KMS-11 (cell line): Measurements from ENCODE around the gene CLDN34.

Experiments
- H2AFZ ChIP-seq: fragments of 200-600 bp; sonication (generic); 2 replicates; pipeline ENCODE4 v1.6.1; 2016; ENCODE audit warnings: antibody characterized with exemption, mixed run types, low read depth
- H3K27ac ChIP-seq: fragments of 200-600 bp; sonication (generic); 2 replicates; pipeline ENCODE4 v1.6.1; 2016; ENCODE audit warnings: mild to moderate bottlenecking, mixed run types
- H3K27me3 ChIP-seq: fragments of 200-600 bp; sonication (generic); 2 replicates; pipeline ENCODE4 v1.6.1; 2017; ENCODE audit warnings: mild to moderate bottlenecking, low read depth, mixed run types, moderate library complexity; ENCODE audit not compliant: insufficient read depth
- H3K36me3 ChIP-seq: fragments of 200-600 bp; sonication (generic); 2 replicates; pipeline ENCODE4 v1.6.1; 2017; ENCODE audit warnings: mild to moderate bottlenecking, mixed run types; ENCODE audit not compliant: insufficient read depth
- H3K4me1 ChIP-seq: fragments of 200-600 bp; sonication (generic); 2 replicates; pipeline ENCODE4 v1.6.1; 2016; ENCODE audit warnings: mild to moderate bottlenecking, low read depth, mixed run types; ENCODE audit not compliant: poor library complexity, severe bottlenecking
- H3K4me2 ChIP-seq: fragments of 200-600 bp; sonication (generic); 2 replicates; pipeline ENCODE4 v1.7.0; 2016; ENCODE audit warnings: mild to moderate bottlenecking, mixed run types
- H3K4me3 ChIP-seq: fragments of 200-600 bp; sonication (generic); IDR thresholded peaks from 2 replicates; pipeline ENCODE4 v1.6.1; 2017; ENCODE audit warnings: low read depth, low read length, mixed read lengths; ENCODE audit not compliant: insufficient read depth
- H3K79me2 ChIP-seq: fragments of 200-600 bp; sonication (generic); 2 replicates; pipeline ENCODE4 v1.6.1; 2016; ENCODE audit warnings: low read depth, mixed run types; ENCODE audit not compliant: insufficient read depth
- H3K9ac ChIP-seq: fragments of 200-600 bp; sonication (generic); 2 replicates; pipeline ENCODE4 v1.6.1; 2016; ENCODE audit warnings: mild to moderate bottlenecking, mixed run types
- H4K20me1 ChIP-seq: fragments of 200-600 bp; sonication (generic); 2 replicates; pipeline ENCODE4 v1.6.1; 2016; ENCODE audit warnings: mild to moderate bottlenecking, mixed run types; ENCODE audit not compliant: insufficient read depth
- TF ChIP-seq, protein P1 (sequence below): fragments of 200-600 bp; sonication (generic); conservative IDR thresholded peaks from 2 replicates; pipeline ENCODE4 v1.6.1; 2017; ENCODE audit warnings: low read depth, mild to moderate bottlenecking, antibody characterized with exemption, low read length, moderate library complexity, mixed read lengths

Gene CLDN34, protein sequence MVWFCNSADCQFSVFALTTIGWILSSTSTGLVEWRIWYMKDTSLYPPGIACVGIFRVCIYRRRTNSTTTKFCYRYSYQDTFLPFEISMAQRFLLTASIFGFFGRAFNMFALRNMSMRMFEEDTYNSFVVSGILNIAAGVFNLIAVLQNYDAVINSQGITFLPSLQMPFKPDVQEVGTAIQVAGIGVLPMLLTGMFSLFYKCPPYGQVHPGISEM

DNA sequence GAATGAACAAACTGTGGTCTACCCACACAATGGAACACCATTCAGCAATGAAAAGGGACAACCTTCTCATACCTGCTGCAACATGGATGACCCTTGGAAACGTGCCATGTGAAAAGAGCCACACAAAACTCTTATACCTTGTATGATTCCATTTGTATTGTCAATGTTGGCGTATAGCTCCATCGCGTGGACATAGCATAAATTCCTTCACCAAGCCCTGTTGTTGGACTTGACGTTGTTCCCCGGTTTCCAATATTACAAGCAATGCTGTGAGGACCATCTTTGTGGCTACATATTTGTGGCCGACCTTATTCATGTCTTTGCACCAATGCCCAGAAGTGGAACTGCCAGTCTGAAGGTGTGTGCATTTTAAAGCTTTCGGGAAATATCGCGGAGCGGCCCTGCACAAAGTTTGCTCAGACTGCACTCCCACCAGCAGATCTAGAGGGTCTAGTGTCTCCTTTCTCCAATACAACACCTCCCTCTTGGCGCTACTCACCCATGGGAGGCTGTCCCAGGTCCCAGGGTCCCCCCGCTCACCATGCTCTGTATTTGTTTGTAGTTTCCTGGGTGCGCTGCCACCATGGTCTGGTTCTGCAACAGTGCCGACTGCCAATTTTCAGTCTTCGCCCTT is at the start of gene CLDN34:
Gene CLDN34 (plus strand): TSS at position 584 of the 634 bp plus-strand sequence. CDS start 0 bp downstream, at position 584.
- Histone ChIP-seq H3K4me1 (no peaks in the 10 kb centered on the region), H3K9ac (no peak within 1 kb of the TSS), H3K27ac (no peak within 1 kb of the TSS), H3K79me2 (no peaks in the 10 kb centered on the region), H2AFZ (no peak within 1 kb of the TSS), H3K27me3 (no peaks in the 10 kb centered on the region), H4K20me1 (no peaks in the 10 kb centered on the region), H3K36me3 (no peaks in the 10 kb centered on the region), H3K4me2 (no peak within 1 kb of the TSS), H3K4me3 (no peak within 1 kb of the TSS)
- TF ChIP-seq, protein P1, sequence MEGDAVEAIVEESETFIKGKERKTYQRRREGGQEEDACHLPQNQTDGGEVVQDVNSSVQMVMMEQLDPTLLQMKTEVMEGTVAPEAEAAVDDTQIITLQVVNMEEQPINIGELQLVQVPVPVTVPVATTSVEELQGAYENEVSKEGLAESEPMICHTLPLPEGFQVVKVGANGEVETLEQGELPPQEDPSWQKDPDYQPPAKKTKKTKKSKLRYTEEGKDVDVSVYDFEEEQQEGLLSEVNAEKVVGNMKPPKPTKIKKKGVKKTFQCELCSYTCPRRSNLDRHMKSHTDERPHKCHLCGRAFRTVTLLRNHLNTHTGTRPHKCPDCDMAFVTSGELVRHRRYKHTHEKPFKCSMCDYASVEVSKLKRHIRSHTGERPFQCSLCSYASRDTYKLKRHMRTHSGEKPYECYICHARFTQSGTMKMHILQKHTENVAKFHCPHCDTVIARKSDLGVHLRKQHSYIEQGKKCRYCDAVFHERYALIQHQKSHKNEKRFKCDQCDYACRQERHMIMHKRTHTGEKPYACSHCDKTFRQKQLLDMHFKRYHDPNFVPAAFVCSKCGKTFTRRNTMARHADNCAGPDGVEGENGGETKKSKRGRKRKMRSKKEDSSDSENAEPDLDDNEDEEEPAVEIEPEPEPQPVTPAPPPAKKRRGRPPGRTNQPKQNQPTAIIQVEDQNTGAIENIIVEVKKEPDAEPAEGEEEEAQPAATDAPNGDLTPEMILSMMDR, result peak; percentile 52; the same call in 1 of the 2 replicates

- TF ChIP-seq, protein P1, result no peak
- no peaks in the 10 kb centered on the region for H3K79me2 ChIP-seq
- H3K4me2 ChIP-seq, result no peak overlapping the region
- H4K20me1 ChIP-seq, result no peaks in the 10 kb centered on the region
- no peak overlapping the region for H3K27ac ChIP-seq
- no peaks in the 10 kb centered on the region for H3K4me1 ChIP-seq
- no peaks in the 10 kb centered on the region for H3K27me3 ChIP-seq
- H3K36me3 ChIP-seq, result no peaks in the 10 kb centered on the region
- no peak overlapping the region for H2AFZ ChIP-seq
- no peak overlapping the region for H3K9ac ChIP-seq
- H3K4me3 ChIP-seq, result no peak overlapping the region
Measured at GRCh38 chrX:9917861-9918260, 49.3 kb upstream of the CLDN34 start.

GRCh38 chrX:9919632-9920172 is 47.5 kb upstream of the CLDN34 start:
- no peaks in the 10 kb centered on the region for H3K36me3 ChIP-seq

DNA sequence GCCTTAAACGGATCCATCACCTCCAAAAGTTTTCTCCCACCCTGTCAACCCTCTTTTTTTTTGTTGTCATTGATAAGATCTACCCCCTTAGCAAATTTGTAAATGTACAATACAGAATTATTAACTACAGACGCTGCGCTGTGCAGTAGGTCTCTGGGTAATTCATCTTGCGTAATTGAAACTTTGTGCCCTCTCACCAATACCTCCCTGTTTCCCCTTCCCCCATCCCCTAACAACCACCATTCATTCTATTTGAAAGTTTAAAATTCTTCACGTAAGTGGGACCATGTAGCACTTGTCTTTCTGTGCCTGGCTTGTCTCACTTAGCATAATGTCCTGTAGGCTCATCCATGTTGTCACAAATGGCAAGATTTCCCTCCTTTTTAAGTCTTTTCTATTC is 45.8 kb upstream of the CLDN34 start:
- Histone ChIP-seq H3K79me2 (no peaks in the 10 kb centered on the region), H3K27ac (no peak overlapping the region), H3K9ac (no peak overlapping the region), H3K36me3 (no peaks in the 10 kb centered on the region), H4K20me1 (no peaks in the 10 kb centered on the region), H2AFZ (no peak overlapping the region), H3K4me1 (no peaks in the 10 kb centered on the region), H3K4me2 (no peak overlapping the region), H3K27me3 (no peaks in the 10 kb centered on the region), H3K4me3 (no peak overlapping the region)
- TF ChIP-seq, protein P1, result no peak

More at GRCh38 chrX:9919632-9920172, 47.5 kb upstream of the CLDN34 start:
- no peak overlapping the region for H3K9ac ChIP-seq
- H3K4me2 ChIP-seq, result no peak overlapping the region
- H3K4me3 ChIP-seq, result no peak overlapping the region
- no peaks in the 10 kb centered on the region for H4K20me1 ChIP-seq
- H3K79me2 ChIP-seq, result no peaks in the 10 kb centered on the region
- H3K27me3 ChIP-seq, result no peaks in the 10 kb centered on the region
- no peak overlapping the region for H2AFZ ChIP-seq
- TF ChIP-seq, protein P1, result no peak
- no peaks in the 10 kb centered on the region for H3K4me1 ChIP-seq
- no peak overlapping the region for H3K27ac ChIP-seq
